ACHN (cell line): ENCODE results near the gene CD300C.
"Not testable (repeated sequence)": the region's sequence is repeated elsewhere in the genome, so short reads cannot be mapped to it uniquely, and the experiment has no call there.

ENCODE experiments used
- DNase-seq: peaks from one replicate; pipeline ENCODE4 v3.0.0-alpha.2; 2015
- in situ Hi-C: cut with HindIII; loops from 2 replicates; pipeline ENCODE4 v1.10.0; 2017; ENCODE audit warnings: low sequenced_read_pairs, low pct_ligation_motif_present, low pct_unique_long_range_greater_than_20kb

Gene CD300C

GRCh38 chr17:74545843-74546230, at the start of gene CD300C:
TSS of gene CD300C (minus strand) at chr17:74546115. CDS start at chr17:74545782, 333 bp downstream.
- in situ Hi-C loops, result no loop called here
- DNase-seq, result no peak

- in situ Hi-C loops, result no loop called here
- no peak for DNase-seq
These were observed 49.3 kb upstream of the CD300C start for GRCh38 chr17:74595037-74595750.

- no peak for DNase-seq
- in situ Hi-C loops, result no loop called here
These were observed 46.4 kb upstream of the CD300C start, which contains the start of gene CD300LD for GRCh38 chr17:74592087-74592990. TSS of gene CD300LD (minus strand) at chr17:74592283. CDS start at chr17:74592202, 81 bp downstream.

GRCh38 chr17:74591503-74591902, 45.6 kb upstream of the CD300C start:
- in situ Hi-C loops, result no loop called here
- no peak for DNase-seq

DNA sequence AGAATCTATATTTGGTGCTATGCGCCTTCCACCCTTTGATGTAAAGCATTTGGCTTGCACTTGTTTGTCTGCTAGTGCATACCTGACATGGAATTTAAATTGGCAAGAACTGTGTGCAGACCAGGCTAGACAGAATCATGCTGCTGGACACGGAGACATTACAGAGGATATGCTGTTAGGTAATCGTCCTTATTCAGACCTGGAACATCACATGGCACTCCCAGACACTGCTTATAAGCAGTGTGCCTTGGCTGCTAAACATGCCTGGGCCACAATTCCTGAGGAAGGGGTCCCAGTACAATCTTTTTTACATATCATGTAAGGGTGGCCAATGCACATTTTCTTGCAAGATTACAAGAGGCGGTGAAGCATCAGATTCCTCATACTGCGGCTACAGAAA, 39.8 kb upstream of the CD300C start:
- no peak for DNase-seq
- in situ Hi-C loops, result no loop called here

DNA sequence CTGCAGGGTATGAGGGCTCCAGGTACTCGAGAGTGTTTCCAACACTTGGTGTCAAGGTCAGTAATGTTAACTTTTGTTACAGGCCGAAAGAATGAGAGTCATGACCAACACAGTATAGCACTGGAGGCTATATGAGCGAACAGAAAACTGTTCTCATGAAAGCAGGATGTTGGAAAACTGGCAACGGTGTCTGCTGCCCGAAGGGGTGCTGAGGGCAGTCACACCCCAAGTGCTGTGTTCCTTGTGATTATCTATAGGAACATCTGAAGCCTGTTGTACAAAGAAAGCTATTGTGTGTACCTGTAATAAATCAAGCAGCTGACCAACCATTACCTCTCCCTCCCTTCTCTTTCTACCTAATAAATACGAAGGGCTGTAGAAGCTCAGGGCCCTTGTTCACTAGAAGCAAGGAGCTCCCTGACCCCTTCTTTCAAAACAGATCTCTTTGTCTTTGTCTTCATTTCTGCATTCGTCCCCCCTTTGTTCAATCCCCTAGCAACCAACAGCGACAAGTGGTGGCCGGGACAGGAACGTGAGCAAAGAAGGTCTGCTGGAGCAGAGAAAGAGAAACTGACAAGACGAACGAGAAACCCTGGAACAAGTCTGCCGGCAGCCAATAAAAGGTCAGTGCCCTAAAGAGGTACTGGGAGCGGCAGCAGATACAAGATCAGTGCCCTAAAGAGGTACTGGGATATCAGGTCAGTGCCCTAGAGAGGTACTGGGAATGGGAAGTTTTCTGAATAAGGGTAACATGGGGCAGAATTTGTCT, 38.6 kb upstream of the CD300C start:
- in situ Hi-C loops, result no loop called here
- DNase-seq, result no peak

DNA sequence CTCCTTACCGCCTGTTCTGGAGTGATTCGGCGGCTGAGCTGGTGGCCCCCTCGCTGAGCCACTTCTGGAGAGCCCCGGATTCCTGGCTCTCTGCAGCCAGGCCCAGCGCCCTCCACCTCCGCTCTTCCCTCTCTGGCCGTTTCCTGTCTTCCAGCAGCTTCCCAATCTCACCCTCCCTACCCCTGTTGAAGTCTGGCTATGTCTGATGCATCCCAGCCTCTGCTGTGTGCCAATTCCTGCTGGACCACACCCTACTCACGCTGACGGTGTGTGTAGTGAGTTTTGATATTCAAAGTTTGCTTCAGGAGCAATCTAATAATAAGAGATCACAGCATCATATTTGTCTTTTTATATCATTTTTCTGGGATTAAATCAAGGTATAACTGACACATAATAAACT, 36.7 kb upstream of the CD300C start:
- no peak for DNase-seq
- in situ Hi-C loops, result no loop called here

- no peak for DNase-seq
- in situ Hi-C loops, result no loop called here
These were observed 34.0 kb upstream of the CD300C start for GRCh38 chr17:74579900-74580299.

DNA sequence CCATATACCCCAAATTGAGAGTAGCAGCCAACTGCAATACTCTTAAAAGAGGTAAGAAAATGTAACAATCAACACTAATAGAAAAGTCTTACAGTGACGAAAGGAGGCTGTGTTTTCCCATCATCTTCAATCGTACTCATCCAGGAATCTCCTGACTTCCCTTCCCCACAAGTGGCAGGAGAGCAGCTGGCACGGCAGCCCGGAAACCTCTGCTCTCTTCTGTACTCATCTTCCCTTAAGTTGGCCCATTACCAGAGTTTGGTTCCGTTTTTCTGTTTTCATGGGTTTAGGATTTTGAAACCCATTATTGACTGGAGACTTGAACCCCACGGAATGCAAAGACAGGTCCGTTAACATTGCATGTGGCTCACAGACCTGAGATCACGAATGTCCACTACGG, 33.1 kb upstream of the CD300C start:
- in situ Hi-C loops, result no loop called here

GRCh38 chr17:74574489-74575142, 28.7 kb upstream of the CD300C start:
- DNase-seq, result no peak
- in situ Hi-C loops, result no loop called here

More for the DNA sequence above, 33.1 kb upstream of the CD300C start:
- no peak for DNase-seq

GRCh38 chr17:74573635-74574034, 27.7 kb upstream of the CD300C start:
- in situ Hi-C loops, DNase-seq: not testable (repeated sequence)

DNA sequence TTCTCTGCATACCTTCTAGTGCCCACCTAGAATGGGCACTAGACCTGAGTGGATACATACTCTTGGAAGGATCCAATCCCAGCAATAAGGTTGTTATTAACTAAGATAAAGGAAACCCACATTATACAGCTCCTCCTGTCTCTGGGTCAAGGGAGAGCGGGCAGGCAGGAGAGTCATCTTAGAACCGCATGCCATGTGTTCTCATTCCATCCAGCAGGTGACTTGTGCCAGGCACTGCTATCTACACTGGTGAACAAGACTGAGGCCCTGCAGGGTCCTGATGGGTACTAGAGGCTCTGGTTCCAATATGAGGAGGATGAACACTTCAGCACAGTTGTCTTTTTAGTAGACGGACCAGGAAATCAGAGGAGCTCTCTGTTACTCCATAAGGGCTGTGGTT, 27.3 kb upstream of the CD300C start:
- in situ Hi-C loops, result no loop called here
- DNase-seq, result no peak

- in situ Hi-C loops, result no loop called here
- DNase-seq, result no peak
These were observed 25.8 kb upstream of the CD300C start for GRCh38 chr17:74571621-74572270.

GRCh38 chr17:74569020-74570003, 23.4 kb upstream of the CD300C start:
- in situ Hi-C loops, result no loop called here
- DNase-seq, result peak; percentile 100

- in situ Hi-C loops, result no loop called here
- no peak for DNase-seq
These were observed 22.4 kb upstream of the CD300C start for GRCh38 chr17:74568106-74568873.

- DNase-seq, result no peak
- in situ Hi-C loops, result no loop called here
These were observed 21.5 kb upstream of the CD300C start, which contains the start of gene CD300H for GRCh38 chr17:74567397-74567796. TSS of gene CD300H (minus strand) at chr17:74567509.
